Vagina (tissue), 2 donors: ENCODE measurements around the gene RNPEPL1.

Source experiments
- CTCF ChIP-seq, 3 experiments: fragments of 450-650 bp in 2 of 3; fragments of 200-600 bp in 1 of 3; sonication (generic) in 1 of 3; IDR thresholded peaks; one replicate each; pipeline ENCODE4 v1.5.1; 2017 to 2019; ENCODE audit warnings: antibody characterized with exemption in 3 of 3, mild to moderate bottlenecking in 2 of 3, moderate library complexity in 2 of 3
- POLR2A ChIP-seq, 2 donors: fragments of 450-650 bp; IDR thresholded peaks; one replicate each; pipeline ENCODE4 v1.6.1; 2017; ENCODE audit warnings: antibody characterized with exemption in 2 of 2, mild to moderate bottlenecking in 2 of 2, moderate library complexity in 2 of 2
- POLR2AphosphoS5 ChIP-seq, 2 donors: sonication (generic); formaldehyde crosslinking; IDR thresholded peaks; one replicate each; pipeline ENCODE4 v1.9.0; 2017; ENCODE audit warnings: antibody characterized with exemption in 2 of 2, mild to moderate bottlenecking in 2 of 2, low read depth in 1 of 2; ENCODE audit not compliant: insufficient read depth in 1 of 2

GRCh38 chr2:240588006-240588655 lies 19.8 kb downstream of the RNPEPL1 start:
- TF ChIP-seq POLR2AphosphoS5 (IDR thresholded peaks at IDR 0.05; ENCODE audit: insufficient read depth in 1 of 2, low read depth in 1 of 2) (no peak), CTCF (IDR thresholded peaks at IDR 0.05) (no peak), POLR2A (IDR thresholded peaks at IDR 0.05) (no peak)
